Stimulated activated CD8-positive, alpha-beta memory T cell treated with anti-CD3 and anti-CD28 coated beads, Interleukin-7, amount 100 ng/mL, for 4 hours (primary cell): ENCODE measurements around the gene OR10G3.
A peak's percentile ranks its signal among the peaks of the same experiment; 100 is the strongest.
"Not testable (repeated sequence)": the region's sequence is repeated elsewhere in the genome, so short reads cannot be mapped to it uniquely, and the experiment has no call there.

Experiments used
- DNase-seq, 2 donors: peaks; one replicate each; pipeline ENCODE4 v3.0.0-alpha.2; 2020; ENCODE audit warnings: low read depth in 2 of 2

Gene OR10G3, protein sequence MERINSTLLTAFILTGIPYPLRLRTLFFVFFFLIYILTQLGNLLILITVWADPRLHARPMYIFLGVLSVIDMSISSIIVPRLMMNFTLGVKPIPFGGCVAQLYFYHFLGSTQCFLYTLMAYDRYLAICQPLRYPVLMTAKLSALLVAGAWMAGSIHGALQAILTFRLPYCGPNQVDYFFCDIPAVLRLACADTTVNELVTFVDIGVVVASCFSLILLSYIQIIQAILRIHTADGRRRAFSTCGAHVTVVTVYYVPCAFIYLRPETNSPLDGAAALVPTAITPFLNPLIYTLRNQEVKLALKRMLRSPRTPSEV

DNA sequence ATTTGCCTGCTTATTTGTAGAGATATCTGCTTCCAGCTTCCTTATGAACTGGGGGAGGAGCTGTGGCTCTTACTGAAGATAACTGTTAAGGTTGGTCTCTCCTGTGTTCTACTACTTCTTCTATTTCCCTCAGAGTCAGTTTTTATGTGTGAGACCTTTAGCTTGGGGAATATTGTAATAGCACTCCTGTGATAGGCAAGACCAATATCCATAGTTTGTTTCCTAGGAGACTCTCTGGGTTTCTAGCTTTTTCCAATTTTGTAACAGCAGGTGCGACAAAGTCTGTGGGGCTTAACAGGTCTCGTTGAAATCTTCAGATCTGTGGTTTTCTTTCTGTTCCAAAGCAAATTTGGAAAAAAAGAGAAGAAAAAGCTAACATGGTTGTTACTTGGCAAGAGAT is at the start of gene OR10G3:
Gene OR10G3 (minus strand): TSS at position 101 of the 400 bp plus-strand sequence. CDS start 9,332 bp downstream, outside the sequence.
- DNase-seq = no peak

DNA sequence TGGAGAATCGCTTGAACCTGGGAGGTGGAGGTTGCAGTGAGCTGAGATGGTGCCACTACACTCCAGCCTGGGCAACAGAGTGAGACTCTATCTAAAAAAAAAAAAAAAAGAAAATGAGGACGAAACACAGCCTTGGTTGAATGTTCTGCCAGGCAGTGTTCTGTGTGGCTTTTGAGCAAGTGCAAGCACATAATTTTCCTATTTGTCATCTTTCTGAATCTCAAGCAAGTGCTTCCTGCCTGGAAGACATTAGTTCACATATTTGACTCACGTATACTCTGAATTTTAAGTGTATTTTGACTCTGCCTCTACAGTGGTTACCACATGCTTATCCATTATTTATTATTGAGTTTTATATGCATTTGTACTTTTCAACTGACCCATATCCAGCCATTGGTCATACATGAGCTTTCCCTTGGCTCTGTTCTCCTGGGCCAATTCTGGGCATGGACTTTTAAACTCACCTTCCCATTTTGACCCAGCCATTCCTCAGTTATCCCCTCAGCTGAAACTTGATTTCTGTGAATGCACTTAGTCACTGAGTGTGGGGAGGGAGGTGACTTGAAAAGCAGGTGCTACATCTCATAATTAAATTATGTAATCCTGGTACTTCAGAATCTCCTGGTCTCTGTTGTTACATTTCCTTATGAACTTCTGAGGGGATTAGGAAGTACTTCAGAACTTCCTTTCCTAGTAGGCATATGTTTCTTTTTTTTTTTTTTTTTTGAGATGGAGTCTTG is 46.8 kb upstream of the OR10G3 start:
- DNase-seq = no peak

GRCh38 chr14:21617614-21618013 is 37.7 kb upstream of the OR10G3 start:
- DNase-seq = no peak

DNA sequence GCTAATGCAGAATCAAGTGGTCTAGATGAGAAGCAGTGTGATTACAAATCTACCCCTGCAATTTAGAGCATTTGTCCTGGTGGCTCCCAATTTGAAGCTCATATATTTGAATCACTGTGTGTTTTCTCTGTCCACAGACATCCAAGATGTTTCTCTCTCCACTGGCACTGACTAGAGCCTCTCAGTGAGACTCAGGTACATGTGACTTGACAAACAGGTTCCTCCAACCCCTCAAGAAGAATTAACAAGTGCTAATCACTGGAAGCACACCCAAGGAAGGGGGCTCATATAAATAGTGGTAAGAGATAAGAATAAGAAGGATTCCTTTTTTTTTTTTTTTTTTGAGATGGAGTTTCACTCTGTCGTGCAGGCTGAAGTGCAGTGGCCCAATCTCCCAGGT is 34.4 kb upstream of the OR10G3 start:
- DNase-seq = no peak

DNA sequence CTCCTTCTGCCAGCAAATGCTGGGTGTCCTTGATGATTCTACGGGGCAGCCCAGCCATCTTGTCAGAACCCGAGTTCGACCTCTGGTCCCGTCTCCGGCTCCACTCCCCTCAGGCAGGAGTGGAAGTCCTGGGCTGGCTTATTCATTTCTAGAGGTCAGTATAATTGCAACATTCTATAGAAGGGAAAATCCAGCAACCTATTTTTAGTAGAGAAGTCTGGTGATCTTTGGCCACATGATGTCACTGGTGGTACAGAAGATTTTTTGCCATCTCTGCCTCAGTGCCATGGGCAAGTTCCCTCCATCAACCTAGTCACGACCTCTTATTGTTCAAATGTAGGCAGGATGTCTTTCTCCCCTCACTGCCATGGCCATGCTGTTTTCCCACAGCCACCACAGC is 32.4 kb upstream of the OR10G3 start:
- DNase-seq = no peak

DNA sequence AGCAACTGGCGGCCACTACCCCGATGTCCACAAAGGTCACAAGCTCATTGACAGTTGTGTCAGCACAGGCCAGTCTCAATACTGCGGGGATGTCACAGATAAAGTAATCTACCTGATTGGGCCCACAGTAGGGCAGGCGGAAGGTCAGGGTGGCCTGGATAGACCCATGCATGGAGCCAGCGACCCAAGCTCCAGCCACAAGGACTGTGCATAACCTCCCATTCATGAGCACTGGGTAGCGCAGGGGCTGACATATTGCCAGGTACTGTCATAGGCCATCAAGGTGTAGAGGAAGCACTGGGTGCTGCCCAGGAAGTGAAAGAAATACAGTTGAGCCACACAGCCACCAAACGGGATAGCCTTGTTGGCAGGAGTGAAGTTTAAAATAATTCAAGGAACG is 22.3 kb upstream of the OR10G3 start:
- not testable (repeated sequence) for DNase-seq

DNA sequence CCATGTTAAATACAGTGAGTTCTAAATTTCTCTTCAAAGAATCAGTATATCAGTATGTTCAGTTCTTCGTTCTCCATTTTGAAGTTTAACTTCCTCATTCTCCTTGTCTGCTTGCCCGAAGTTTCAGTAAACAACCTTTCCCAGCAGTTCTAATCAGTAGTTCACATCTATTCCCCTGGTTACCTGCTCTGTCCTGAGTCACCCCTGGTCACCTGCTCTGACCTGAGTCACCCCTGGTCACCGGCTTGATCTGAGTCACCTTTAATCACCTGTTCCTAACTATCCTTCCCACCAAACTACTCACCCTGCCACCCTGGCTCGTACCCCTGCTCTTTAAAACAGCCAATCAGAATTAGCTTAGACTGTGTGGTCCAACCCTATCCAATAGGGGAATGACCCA is 9.4 kb upstream of the OR10G3 start:
- DNase-seq = no peak

- no peak for DNase-seq
These were observed 4.2 kb downstream of the OR10G3 start for GRCh38 chr14:21575661-21576060.

GRCh38 chr14:21572604-21573003 is 7.3 kb downstream of the OR10G3 start:
- no peak for DNase-seq

- DNase-seq = no peak
These were observed 21.1 kb downstream of the OR10G3 start for GRCh38 chr14:21558703-21559170.

GRCh38 chr14:21557084-21557901 is 22.6 kb downstream of the OR10G3 start:
- peak; percentile 36 to 72 for DNase-seq

GRCh38 chr14:21556378-21557083 is 23.3 kb downstream of the OR10G3 start:
- DNase-seq = no peak

- no peak for DNase-seq
These were observed 26.6 kb downstream of the OR10G3 start for GRCh38 chr14:21553266-21553665.

- not testable (repeated sequence) for DNase-seq
These were observed 35.3 kb downstream of the OR10G3 start for GRCh38 chr14:21544588-21544987.

DNA sequence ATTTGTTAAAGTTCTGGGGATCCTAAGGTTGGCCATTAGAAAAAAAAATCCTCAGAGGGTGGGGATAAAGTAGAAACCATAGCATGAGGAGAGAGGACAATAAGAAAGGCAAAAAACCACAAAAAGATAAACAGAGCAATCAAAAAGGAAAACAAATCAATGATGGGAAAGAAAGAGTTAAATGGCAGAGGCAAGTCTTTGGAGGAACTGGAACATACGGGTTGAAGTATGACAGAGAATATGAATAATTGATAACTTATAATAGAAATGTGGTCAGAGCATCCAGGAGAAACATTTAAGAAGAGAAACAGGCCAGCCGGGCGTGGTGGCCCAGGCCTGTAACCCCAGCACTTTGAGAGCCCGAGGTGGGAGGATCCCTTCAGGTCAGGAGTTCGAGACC is 35.9 kb downstream of the OR10G3 start:
- no peak for DNase-seq

DNA sequence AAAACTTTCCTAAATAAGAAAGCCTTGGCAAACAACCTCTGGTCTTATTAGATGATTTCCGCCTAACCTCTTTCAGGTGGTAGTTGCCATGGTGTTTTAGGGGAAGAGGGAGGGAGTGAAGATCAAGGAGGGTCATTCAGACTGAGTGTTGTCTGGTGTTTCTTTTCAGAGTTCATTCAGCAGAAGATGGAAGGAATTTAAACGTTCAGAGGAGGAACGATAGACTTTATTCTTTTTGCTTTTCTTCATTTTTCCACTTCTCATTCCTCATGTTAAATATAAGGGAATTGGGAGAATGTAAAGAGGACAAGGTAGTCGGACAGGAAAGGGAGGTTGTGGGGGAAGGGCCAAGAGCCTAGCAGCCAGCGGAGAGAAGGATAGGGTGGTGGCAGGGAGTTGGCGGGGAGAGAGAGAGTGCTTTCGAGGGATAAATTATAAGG is 36.3 kb downstream of the OR10G3 start:
- no peak for DNase-seq

GRCh38 chr14:21541413-21542074 is 38.3 kb downstream of the OR10G3 start:
- no peak for DNase-seq

GRCh38 chr14:21539189-21539940 is 40.5 kb downstream of the OR10G3 start:
- no peak for DNase-seq

DNA sequence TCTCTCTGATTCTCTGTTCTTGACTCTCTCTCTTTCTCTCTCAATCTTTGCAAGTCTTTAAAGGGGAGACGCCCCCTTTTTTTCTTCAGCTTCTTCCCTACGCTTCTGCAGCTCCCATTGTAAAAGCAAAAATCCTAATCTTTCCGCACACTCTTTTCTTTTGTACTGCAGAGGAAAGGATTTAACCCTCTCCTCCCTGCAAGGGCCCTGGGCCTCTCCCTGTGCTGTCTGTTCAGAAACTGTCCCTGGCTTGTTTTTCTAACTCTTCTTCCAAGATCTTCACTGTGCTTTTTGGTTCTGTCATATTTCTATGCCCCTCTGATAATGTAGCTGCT is 42.8 kb downstream of the OR10G3 start:
- no peak for DNase-seq

GRCh38 chr14:21536418-21537089 is 43.3 kb downstream of the OR10G3 start:
- no peak for DNase-seq
